ENCODE results near the gene COL23A1.

COL23A1 gene

DNA sequence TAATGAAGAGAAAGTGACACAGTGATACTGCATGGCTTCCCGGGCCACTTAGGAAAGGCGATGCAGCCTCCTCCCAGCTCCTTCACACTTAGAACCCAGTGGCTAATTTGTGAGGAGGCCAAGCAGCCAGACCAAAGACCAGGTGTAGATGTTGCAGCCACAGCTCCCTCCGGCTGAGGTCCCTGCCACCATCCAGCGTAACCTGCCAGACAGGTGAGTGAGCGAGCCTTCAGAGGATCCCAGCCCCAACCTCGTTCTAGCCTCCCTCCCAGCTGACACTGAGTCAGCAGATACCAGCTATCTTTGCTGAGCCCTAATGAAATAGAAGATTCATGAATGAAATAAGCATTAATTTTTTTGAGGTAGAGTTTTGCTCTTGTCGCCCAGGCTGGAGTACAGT, 59.7 kb downstream of the COL23A1 start:
- no peak for DNase-seq

DNA sequence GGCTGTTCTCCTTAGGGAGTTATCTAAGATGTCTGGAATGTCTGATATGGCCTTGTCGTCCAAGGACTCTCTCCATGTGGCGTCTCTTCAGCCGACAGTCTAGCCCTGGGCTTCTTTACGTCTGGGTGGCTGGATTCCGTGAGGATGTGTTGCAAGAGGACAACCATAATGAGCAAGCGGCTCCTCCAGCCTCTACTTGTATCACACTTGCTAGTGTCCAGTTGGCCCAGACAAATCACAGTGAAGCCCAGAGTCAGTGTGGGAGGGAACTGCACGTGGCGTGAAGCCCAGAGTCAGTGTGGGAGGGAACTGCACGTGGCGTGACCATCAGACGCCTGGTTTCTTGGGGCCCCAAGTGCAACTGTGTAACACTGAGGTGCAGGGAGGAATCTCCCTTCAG, 61.1 kb downstream of the COL23A1 start:
- no peak for DNase-seq

GRCh38 chr5:178527458-178528307, 62.5 kb downstream of the COL23A1 start:
- DNase-seq, result no peak

DNA sequence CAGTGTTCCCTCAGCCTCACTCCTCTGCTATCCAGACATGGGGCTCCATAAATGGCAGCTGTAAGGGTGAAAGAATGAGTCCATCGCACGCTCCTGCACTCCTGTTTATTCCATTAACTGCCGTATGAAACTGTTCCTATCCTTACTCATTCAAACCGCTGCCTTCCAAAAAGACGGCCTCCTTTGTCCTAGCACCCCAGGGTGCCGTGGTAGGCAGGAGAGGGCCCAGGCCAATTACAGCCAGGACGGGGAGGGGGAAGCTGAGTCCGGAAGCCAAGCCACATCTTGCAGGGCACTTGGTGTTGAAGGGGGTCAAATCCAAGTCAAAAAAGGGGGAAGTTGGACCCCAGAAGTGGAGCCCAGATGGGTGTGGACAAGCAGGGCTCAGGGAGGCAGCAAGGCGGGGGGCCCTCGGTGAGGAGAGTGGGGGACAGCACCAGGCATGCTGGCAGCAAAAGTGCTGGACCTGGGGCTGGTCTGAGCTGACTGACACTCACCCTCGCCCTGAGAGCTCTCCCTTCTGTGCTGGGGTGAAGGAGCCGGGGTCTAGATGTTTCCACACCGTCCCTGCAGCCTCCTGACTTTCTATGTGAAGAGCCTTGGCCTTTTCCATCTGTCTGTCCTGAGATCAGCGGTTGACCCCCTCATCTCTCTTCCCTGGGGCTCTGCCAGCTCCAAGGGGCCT, 63.3 kb downstream of the COL23A1 start:
- DNase-seq, result no peak

DNA sequence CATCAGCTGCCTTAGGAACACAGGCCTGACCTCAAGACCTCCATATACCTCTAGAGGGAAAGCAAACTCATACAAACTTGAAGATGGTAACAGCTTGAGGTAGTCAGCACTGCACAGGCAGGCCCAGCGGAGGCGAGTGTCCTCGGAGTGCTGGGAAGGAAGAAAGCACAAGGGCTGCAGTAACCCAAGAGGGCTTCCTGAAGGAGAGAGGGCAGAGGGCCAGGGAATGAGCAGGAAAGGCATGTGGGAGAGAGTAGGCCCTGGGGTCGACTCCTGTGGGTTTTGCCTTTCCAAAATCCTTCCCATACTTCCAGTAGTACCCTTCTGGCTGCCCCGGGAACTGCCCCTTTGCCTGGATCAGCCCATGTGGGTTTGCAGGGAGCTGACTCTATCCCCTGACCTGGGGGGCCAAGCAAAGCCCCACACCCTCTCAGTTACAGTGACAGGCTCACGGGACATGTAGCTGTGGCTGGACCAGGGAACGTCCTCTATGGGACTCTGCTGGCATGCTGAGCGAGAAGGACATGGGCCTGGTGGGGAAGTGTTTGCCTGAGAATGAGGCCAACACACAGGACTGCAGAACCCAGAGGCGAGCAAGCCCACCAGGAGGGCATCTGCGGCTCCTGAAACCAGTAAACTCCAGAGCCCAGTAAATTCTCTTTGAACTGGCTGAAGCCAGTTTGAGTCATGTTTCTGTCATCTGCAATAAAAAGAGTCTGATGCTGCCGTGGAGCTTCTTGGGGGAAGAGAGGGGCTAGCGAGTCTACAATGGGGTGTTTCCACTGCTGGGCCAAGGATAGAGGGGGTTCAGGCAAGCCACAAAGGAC, 64.1 kb downstream of the COL23A1 start:
- DNase-seq, result no peak

- no peak for DNase-seq
Measured at GRCh38 chr5:178524093-178524882, 65.9 kb downstream of the COL23A1 start.

DNA sequence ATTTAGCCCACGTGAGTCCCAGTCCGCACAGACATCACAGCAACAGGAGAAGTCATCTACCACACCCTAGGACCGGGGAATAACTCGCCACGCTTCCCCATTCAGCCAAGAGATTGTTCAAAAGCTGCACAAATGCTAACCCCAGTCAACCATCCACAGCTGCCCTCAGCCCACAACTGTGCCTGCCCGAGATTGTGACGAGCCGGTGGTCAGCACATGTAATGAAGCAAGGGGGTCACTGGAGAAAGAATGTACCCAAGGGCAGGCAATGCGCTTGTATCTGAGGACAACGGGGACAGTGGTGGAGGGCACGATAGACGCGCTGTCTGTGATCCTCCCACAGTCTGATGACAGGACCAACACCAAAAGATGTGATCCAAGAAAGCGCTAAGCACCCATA, 67.8 kb downstream of the COL23A1 start:
- DNase-seq, result no peak

GRCh38 chr5:178520851-178521250, 69.3 kb downstream of the COL23A1 start:
- DNase-seq, result no peak

DNA sequence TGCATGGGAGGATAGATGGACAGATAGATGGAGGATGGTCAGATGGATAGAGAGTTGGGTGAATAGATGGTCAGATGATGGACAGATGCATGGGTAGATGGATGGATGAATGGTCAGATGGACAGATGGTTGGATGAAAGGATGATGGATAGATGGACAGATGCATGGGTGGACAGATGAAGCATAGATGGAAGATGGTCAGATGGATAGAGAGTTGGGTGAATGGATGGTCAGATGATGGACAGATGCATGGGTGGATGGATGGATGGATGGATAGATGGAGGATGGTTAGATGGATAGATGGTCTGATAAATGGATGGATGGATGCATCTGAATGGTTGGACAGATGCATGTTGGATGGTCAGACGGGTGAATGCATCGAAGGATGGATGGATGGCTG, 70.4 kb downstream of the COL23A1 start:
- DNase-seq, result no peak

- DNase-seq, result no peak
Measured at GRCh38 chr5:178519155-178519554, 71.0 kb downstream of the COL23A1 start.

DNA sequence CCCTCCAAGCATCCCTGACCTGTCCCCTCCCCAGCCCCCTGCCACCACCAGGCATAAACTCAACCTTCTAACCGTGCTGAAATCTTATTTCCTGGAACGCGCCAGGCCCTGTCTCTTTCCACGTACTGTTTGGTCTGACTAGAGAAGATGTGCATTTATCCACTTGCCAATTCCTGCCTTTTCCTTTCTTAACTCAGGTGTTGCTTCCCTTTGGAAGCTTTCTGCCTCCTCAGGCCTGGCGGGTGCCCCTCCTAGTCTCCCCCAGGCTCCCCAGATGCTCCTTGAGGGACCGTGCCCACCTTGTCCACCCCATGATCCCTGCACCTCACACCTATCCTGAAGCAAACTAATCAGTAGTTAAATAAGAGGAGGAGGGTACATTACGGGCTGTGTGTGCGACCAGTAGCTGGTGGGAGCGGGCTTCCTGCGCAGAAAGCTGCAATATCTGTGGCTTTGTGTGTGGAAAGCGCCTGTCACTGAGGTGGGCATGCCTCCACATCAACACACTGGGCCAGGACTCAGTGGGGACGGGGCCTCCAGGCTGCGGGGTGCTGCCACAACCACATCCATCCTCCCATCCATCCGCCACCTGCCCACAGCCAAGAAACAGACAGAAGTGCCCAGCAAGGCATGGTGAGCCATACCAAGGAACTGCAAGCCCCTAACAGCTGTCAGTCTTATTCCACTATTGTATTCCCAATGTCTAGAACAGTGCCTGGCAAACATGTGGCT, 73.5 kb downstream of the COL23A1 start:
- DNase-seq, result no peak

DNA sequence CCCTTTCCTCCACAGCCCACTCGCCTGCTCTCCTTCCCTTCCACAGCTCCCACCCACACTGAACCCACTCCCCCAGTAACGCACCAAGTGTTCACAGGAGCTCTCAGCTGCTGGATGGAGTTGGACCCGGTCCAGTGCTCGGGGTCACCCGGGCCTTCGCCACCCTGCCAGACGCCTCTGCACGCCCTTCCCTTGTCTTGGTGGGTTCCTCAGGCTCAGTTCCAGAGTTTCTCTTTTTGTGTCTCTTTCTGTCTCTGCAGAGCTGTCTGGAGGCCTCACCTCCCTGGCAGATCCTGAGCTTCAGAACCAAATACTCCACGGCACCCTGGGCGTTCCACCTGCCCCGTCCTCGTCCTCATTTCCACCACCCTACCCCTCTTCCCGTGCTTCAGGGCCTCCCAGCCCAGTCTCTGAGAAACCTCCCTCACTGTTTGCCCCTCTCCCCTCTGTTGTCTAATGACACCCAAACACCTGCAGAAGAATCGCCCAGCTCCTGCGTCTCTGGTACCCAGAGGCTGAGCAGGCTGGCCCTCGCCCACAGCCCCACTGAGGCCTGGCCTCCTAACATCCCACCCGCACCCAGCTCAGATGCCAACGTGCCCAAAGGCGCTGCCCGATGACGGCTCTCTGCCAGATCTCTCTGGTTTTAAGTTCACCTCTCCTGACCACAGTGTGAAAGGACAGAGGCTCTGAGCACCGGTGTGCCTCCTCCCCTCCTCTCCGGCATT, 74.3 kb downstream of the COL23A1 start:
- DNase-seq, result no peak

- DNase-seq, result no peak
Measured at GRCh38 chr5:178514851-178515418, 75.3 kb downstream of the COL23A1 start.

DNA sequence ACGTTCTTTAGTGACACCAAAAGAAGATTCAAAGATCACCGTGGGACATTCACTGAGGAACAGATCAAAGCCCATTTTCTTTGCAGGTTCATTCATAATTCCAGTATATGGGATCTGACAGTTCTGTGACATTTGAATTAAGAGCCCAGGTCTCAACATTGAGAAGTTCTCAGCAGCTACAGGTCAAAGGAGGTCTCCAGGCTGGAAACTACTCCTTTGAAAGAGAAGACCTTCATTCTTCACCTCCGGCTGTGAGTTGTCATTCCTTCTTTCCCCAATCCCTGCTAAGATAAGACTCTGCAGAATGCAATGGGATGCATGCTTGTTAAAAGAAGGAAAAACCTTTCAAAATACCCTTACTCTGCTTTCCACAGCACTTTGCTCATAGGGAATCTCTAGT, 79.0 kb downstream of the COL23A1 start:
- no peak for DNase-seq

DNA sequence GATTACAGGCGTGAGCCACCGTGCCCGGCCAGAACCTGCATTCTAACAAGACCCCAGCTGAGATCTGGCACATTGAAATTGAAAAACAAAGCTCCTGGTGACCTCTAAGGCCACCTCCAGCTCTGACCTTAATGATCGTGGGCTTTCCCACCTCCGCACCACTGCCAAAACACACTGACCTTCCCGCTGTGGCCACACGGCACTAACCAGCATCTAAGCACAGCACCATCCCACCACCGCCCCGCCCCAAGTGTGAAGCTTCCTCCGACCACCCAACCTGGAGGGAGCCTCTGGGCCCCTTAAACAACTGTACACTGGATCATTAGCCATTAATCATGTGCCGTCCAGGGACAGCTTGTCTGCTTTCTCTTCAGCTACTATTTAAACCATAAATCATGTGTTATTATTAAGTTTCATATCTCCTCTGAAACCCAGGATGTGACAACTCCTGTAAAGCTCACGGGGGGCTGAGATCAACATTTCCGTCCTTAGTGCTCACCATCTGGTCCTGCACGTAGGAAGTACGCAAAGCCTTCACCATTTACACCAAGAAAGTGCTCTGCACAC, 80.6 kb downstream of the COL23A1 start:
- no peak for DNase-seq

GRCh38 chr5:178507151-178507932, 82.9 kb downstream of the COL23A1 start:
- DNase-seq, result no peak

GRCh38 chr5:178505639-178506407, 84.4 kb downstream of the COL23A1 start:
- DNase-seq, result no peak

DNA sequence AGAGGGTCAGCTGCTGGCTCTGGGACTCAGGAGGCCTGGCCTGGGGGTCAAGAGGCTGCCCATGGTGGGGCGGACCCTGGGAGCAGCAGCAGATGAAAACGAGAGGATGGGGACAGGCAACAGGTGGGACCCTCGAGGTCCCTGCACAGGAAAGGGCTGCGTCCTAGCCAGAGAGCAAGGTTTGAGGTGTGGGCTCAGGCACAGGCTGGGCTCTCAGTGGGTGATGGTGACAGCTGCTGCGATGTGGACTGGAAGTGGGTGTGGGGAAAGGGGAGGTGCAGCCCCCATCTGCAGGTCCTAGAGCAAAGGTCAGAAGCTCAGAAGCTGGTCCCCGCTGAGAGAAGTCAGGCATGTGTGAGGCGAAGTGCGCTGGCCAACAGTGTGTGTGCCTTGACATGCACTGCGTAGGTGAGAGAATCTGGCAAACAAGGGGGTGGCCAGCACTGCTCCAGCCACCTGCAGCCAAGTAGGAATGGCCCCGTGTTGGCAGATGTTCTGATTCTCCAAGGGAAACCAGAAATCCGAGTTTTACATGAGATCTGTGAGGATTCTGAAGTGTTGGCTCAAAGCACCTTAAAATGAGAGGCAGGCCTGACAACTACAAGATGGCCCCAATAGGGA, 85.7 kb downstream of the COL23A1 start:
- no peak for DNase-seq

Measured in activated CD4-positive, alpha-beta T cell treated with anti-CD3 and anti-CD28 coated beads, Interleukin-10, Interleukin-2, amounts not matched to agents 100 ng/mL and 50 ng/mL, durations not matched to agents 16 hours and 8 hours (primary cell).